DND-41 (cell line): Measurements from ENCODE around the gene RAI2.

Source experiments
- ATAC-seq: fragments of 200-7000 bp; cut with Tn5 transposase; 3 replicates; pipeline ENCODE4 v1.9.1; 2021; ENCODE audit warnings: low read depth; ENCODE audit not compliant: insufficient read depth
- DNase-seq: peaks from one replicate; pipeline ENCODE4 v3.0.0-alpha.2; 2020
- H2AFZ ChIP-seq: 2 replicates; pipeline ENCODE4 v1.6.0; 2012; ENCODE audit warnings: low read depth, low read length
- H3K27ac ChIP-seq: 2 replicates; pipeline ENCODE4 v1.5.1; 2012; ENCODE audit warnings: low read length, inconsistent platforms
- H3K27me3 ChIP-seq: fragments of 200-600 bp; sonication (generic); 2 replicates; pipeline ENCODE4 v1.6.0; 2012; ENCODE audit warnings: low read length, mild to moderate bottlenecking, inconsistent platforms; ENCODE audit not compliant: insufficient read depth, poor library complexity
- H3K36me3 ChIP-seq: 2 replicates; pipeline ENCODE4 v1.5.1; 2012; ENCODE audit warnings: low read length, inconsistent platforms; ENCODE audit not compliant: insufficient read depth
- H3K4me1 ChIP-seq: 2 replicates; pipeline ENCODE4 v1.5.1; 2012; ENCODE audit warnings: mild to moderate bottlenecking, low read length; ENCODE audit not compliant: insufficient read depth
- H3K4me2 ChIP-seq: 2 replicates; pipeline ENCODE4 v1.6.0; 2012; ENCODE audit warnings: mild to moderate bottlenecking, moderate library complexity, low read length, inconsistent platforms; ENCODE audit not compliant: insufficient read depth
- H3K4me3 ChIP-seq, 2 experiments: fragments of 200-600 bp in 1 of 2; shearing (Covaris generic) in 1 of 2; 2 replicates each; pipeline ENCODE4 v1.5.1; 2012 to 2016; ENCODE audit warnings: inconsistent platforms in 2 of 2, low read length in 2 of 2, mild to moderate bottlenecking in 2 of 2, low read depth in 1 of 2, moderate library complexity in 1 of 2
- H3K79me2 ChIP-seq: 2 replicates; pipeline ENCODE4 v1.6.0; 2012; ENCODE audit warnings: low read length, inconsistent platforms; ENCODE audit not compliant: insufficient read depth
- H3K9ac ChIP-seq: 2 replicates; pipeline ENCODE4 v1.6.0; 2012; ENCODE audit warnings: low read depth, mild to moderate bottlenecking, inconsistent platforms, low read length, moderate library complexity
- H3K9me3 ChIP-seq: 2 replicates; pipeline ENCODE4 v1.5.1; 2012; ENCODE audit warnings: low read length, moderate library complexity, mild to moderate bottlenecking, inconsistent platforms; ENCODE audit not compliant: insufficient read depth, severe bottlenecking
- H4K20me1 ChIP-seq: 2 replicates; pipeline ENCODE4 v1.6.0; 2012; ENCODE audit warnings: low read length; ENCODE audit not compliant: insufficient read depth
- EZH2 ChIP-seq: IDR thresholded peaks from 3 replicates; pipeline ENCODE4 v1.6.1; 2012; ENCODE audit warnings: borderline replicate concordance, low read depth, mild to moderate bottlenecking, moderate library complexity, low read length, inconsistent platforms; ENCODE audit not compliant: severe bottlenecking
- TF ChIP-seq, protein P1 (sequence below): IDR thresholded peaks from 2 replicates; pipeline ENCODE4 v1.5.1; 2012; ENCODE audit warnings: borderline replicate concordance, low read length, moderate library complexity, mild to moderate bottlenecking; ENCODE audit not compliant: poor library complexity, severe bottlenecking; ENCODE audit errors: extremely low read depth

The RAI2 gene

DNA sequence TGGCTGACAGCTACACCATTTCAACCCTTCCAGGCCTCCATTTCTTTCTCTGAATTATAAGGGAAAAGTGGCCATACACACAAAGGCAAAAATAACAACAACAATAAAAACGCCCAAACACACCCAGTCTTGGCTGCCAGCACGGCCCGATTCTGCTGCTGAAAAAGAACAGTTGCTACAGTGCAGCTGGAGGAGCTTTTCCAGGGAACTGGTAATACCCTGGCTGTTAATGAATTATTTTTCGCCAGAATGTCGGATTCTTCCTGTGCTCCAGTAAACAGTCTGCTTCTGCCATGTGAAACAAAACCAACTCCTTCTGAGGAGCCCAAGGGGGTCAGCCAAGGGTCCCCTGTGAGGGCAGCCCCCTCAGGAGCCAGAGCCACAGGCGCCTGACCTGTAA, 6.6 kb downstream of the RAI2 start:
- H3K9me3 ChIP-seq: no peaks in the 10 kb centered on the region
- no peaks in the 10 kb centered on the region for H3K27me3 ChIP-seq
- no peaks in the 10 kb centered on the region for H3K36me3 ChIP-seq
- no peaks in the 10 kb centered on the region for H3K79me2 ChIP-seq
- ATAC-seq (no peak), DNase-seq (no peak)
- TF ChIP-seq, protein P1, sequence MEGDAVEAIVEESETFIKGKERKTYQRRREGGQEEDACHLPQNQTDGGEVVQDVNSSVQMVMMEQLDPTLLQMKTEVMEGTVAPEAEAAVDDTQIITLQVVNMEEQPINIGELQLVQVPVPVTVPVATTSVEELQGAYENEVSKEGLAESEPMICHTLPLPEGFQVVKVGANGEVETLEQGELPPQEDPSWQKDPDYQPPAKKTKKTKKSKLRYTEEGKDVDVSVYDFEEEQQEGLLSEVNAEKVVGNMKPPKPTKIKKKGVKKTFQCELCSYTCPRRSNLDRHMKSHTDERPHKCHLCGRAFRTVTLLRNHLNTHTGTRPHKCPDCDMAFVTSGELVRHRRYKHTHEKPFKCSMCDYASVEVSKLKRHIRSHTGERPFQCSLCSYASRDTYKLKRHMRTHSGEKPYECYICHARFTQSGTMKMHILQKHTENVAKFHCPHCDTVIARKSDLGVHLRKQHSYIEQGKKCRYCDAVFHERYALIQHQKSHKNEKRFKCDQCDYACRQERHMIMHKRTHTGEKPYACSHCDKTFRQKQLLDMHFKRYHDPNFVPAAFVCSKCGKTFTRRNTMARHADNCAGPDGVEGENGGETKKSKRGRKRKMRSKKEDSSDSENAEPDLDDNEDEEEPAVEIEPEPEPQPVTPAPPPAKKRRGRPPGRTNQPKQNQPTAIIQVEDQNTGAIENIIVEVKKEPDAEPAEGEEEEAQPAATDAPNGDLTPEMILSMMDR: no peak
- no peak for TF ChIP-seq EZH2
- no peaks in the 10 kb centered on the region for H3K4me1 ChIP-seq
- no peak overlapping the region for H3K27ac ChIP-seq
- no peak overlapping the region for H3K4me2 ChIP-seq
- H4K20me1 ChIP-seq: no peaks in the 10 kb centered on the region
- no peak overlapping the region for H3K9ac ChIP-seq
- H3K4me3 ChIP-seq: no peak overlapping the region
- H2AFZ ChIP-seq: no peak overlapping the region

DNA sequence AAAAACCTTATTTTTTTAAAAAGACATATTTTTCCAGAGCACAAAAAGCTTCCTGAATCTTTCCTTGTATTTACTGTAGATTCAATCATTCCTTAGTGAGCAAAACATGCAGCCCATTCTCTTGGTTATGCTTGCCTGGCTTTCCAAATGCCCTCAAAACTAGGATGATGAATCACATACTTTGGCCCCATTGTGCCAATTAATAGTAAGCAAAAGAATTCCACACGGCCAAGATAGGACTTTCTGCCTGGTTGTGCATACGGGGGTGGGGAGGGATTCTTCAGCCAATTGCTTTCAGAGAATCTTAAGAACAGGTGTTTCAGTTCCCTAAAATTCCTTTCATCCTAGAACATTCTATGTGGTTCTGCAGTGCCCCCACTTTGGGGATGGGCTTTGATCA, 7.0 kb downstream of the RAI2 start:
- H3K4me1 ChIP-seq: no peaks in the 10 kb centered on the region
- H2AFZ ChIP-seq: no peak overlapping the region
- ATAC-seq (no peak), DNase-seq (no peak)
- TF ChIP-seq, protein P1: no peak
- TF ChIP-seq EZH2: no peak
- H3K4me3 ChIP-seq: no peak overlapping the region
- H3K36me3 ChIP-seq: no peaks in the 10 kb centered on the region
- H3K4me2 ChIP-seq: no peak overlapping the region
- H3K27ac ChIP-seq: no peak overlapping the region
- H3K27me3 ChIP-seq: no peaks in the 10 kb centered on the region
- no peaks in the 10 kb centered on the region for H3K79me2 ChIP-seq
- no peaks in the 10 kb centered on the region for H3K9me3 ChIP-seq
- H4K20me1 ChIP-seq: no peaks in the 10 kb centered on the region
- no peak overlapping the region for H3K9ac ChIP-seq

DNA sequence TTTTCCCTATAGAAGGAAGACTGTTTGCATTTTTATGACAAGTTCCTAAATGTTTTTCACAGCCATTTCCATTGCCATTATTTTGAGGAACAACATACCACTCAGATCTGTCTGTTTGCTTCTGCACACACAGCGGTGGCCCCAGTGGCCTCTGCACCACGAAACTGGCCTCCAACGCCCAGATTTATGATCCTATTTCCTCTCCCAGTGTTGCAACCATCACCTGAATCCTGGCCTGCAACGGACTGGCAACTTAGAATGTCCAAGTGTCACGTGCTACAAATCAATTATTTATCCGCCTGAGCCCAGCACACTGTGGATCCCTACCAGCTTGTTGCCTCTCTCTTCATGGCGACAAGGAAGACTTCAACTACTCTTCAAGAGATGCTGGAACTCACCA, 9.2 kb downstream of the RAI2 start:
- Histone ChIP-seq H3K9ac (no peak overlapping the region), H3K36me3 (no peaks in the 10 kb centered on the region), H4K20me1 (no peaks in the 10 kb centered on the region), H3K4me3 (no peak overlapping the region), H3K9me3 (no peaks in the 10 kb centered on the region), H2AFZ (no peak overlapping the region), H3K27me3 (no peaks in the 10 kb centered on the region), H3K27ac (no peak overlapping the region), H3K4me1 (no peaks in the 10 kb centered on the region), H3K4me2 (no peak overlapping the region), H3K79me2 (no peaks in the 10 kb centered on the region)
- TF ChIP-seq, protein P1: no peak
- TF ChIP-seq EZH2: no peak
- ATAC-seq: no peak
- no peak for DNase-seq
